NCI-H1436 (cell line): ENCODE results near the gene KATNAL2.
"Not testable (repeated sequence)": the region's sequence is repeated elsewhere in the genome, so short reads cannot be mapped to it uniquely, and the experiment has no call there.

Experiments
- DNase-seq: peaks from one replicate; lab custom pipeline; 2025; lab: John Stamatoyannopoulos, UW

The KATNAL2 gene

DNA sequence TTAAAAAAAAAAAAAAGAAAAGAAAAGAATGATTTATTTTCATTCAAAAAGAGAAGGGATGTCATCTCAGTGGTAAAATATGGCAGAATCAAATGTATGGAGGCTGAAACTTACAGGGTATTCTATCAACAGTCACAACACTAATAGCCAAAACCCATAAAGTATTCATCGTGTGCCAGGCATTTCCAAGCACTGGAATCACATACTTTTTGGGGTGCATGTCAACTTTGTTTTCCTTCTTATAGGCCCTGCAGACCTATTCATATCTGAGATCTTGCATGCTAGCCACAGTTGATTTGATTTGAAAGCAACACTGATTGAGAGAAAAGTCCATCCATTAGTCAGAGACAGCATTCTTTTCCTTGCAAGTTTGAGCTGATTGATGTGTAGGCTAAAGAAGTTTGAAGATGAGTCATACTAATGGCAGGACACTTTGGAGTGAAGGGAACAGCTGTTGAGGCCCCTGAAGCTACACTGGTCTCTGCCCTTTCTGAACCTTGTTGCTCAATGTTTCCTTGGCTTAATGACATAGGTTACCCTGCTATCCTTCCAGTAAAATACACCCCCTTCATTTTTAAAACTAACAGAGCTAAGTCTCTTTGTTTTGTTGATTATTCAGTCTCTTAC lies 22.0 kb downstream of the KATNAL2 start:
- DNase-seq, result no peak

DNA sequence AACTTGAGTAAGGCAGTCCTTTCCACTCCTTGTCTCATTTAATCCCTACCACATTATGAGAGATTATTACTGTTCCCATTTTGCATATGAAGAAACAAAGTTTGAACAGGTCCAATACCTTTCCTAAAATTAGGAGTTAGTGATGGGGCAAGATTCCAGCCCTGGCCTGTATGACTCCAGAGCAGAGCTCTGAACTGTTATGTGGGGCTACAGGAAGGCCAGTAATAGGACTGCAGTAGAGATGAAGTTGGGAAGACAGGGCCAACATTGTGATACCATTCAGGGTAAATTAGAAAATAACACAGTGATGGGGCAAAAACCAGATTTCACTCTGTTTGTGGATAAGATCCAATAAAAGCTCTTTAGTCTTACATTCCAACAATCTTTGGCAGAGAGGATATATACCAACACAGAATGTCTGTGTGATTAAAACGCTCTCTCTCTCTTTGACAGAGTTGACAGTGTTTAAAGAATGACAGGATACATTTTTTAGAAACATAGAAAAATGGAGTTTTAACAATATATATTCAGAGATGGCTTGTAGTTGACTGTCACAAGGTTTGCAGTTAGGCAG lies 22.7 kb downstream of the KATNAL2 start:
- no peak for DNase-seq

DNA sequence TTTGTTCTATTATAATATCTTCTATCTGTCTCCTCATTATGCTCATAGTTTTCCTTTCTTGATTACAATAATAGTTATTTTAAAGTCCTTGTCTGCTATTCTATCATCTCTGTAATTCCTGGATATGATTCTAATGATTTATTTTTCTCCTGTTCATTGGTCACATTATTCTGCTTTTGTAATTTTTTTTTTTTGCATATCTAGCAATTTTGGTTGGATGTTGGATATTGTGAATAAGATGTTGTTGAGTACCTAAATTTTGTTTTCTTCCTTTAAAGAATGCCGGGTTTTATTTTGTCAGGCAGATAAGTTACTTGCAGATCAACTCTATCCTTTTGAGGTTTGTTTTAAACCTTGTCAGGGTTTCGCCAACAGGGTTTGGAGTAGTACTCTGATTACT lies 25.2 kb downstream of the KATNAL2 start:
- no peak for DNase-seq

DNA sequence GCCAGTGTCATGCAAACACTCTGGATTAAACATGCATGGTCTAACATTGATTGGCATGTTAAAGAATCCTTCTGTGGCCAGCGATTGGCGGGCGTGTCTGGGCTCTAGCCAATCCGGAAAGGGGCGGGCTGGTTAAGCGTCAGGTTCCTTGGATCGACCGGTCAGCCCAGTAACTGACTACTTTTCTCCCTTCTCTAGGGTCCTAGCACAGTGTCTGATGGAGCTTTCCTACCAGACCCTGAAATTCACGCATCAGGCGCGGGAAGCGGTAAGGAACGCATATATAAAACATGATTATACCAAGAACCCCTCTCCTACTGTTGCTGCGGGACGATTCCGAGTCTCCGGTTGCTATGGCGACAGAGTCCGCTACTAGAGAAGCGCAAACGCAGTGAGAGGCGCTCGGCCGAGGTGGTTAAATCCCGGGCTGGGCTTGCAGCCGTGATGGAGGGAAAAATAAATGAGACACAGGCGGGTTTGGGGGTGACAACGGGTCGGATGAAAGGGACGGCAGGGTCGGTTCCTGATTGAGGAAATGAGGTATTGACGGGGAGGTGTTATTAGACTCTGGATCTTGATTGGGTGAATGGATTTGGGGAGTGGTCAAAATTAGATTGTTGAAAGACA lies 29.4 kb downstream of the KATNAL2 start:
- DNase-seq, result no peak

DNA sequence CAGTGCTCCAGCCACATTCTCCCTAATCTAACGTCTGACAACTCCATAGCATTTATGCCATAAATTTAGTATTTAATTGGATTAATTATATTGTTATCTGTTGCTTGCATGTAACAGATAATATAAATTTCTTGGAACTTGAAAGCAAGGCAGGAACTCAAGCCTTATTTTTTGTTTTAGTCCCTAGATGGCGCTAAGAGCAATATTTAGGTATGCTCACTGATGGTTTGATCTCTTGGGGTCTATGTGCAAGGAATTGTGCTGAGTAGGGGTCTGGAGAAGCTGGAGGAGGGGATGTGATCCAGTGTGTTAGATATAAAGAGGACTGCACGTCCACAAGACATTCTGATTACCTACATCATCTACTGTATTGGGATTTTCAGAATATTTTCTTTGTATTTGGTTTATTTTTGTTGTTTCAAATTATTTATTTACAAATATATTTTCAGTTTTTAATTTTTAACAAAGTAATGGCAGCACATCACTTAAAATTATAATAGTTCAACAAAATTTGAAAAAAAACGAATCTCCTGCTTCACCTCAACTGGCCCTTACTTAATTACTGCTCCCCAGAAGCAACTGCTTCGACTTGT lies 32.8 kb downstream of the KATNAL2 start:
- DNase-seq, result peak; percentile 11

DNA sequence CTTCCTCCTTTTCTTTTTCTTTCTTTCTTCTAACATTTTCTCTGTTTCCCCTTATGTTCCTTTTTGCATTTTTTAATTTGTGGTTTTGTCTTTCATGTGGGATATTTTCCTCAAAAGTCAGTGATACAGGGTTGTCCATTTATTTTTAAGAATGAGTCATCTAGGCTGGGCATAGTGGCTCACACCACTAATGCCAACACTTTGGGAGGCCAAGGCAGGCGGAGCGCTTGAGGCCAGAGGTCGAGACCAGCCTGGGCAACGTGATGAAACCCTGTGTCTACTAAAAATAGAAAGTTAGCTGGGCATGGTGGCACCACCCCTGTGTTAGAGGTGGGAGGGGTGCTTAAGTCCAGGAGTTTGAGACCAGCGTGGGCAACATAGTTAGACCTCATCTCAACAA lies 35.8 kb downstream of the KATNAL2 start:
- no peak for DNase-seq

DNA sequence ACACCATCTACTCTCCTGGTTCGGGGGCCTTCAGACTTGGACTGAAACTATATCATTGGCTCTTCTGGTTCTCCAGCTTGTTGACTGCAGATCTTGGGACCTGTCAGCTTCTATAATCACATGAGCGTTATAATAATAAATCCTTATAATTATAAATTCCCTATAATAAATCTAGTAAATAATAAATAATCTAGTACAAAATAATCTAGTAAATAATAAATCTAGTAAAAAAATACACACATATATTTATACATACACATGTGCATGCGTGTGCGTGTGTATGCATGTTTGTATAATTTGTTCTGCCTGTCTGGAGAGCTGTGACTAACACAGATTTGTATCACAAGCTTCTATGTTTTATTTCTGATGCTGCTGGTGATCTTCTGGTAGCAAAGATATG lies 40.8 kb downstream of the KATNAL2 start:
- DNase-seq, result no peak

DNA sequence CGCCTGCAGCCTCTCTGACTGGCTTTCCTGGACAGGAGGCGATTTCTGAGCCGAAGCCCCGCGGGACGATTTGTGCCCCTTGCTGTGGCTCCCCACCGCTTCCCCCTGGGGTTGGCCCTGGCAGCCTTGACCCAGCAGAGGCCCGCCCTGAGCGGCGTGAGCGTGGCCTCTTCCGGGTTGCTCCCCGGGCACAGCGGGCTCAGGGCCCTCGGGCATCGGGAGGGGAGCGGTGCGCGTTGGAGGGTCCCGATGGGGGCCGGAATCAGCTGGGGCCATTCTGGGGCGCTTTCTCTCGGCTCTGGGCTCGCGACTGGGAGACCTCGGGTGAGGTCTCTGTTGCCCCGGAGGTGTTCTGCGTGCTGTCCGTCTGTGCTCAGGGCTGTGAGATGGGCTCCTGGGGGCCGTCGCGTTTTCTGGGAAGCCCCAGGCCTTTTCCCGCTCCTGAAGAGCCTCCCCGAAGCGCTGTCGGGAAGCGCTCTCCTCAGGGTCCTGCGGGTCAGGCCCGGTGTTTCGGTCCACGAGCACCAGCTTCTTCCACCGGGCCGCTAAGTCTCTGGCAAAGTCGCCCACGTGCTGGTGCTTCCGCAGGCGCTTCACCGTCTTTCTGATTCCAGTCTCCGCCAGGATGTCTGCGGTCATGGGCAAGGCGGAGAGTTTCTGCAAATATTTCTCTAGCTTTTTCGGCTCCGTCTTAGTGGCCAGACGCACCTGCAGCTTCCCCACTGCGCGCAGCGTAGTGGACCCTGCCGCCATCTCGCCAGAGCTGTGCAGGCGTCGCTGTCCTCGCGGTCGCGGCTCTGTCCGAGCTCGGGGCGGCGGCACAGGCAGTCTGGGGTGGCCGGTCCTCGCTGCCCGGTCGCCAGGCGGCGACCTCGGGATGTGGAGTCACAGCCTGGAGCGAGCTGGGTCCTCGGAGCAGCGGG lies 46.5 kb downstream of the KATNAL2 start:
- not testable (repeated sequence) for DNase-seq

DNA sequence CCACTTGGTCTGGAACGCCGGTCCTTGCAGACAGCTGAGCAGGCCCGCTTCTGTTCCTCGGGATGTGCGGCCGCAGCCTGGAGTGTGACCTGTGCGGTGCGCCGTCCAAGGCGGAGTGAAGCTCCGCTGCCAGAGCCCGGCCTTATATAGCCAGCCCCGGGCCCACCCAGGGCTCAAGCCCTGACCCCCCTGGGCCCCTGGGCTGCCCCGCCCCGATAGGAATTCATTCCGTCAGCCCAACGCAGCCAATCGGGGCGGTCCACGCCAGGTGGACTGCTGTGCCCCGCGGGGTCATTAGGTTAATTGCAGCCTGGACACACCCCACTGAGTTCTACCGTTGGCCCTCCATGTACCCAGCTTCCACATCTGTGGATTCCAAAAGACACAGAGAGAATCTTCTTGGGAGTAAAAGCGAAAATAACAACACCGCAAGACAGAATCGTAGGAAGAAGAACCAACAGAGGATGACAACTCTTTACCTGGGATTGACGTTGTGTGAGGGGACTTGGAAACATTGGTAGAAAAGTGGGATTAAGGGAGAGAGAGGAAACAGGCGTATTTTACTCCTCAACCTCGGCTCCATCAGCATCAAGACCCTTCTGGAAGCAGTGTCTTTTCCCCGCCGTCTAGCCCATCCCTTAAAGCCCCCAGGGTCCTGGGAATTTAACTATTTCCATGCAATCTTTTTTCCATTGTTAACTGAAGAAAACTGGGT lies 47.3 kb downstream of the KATNAL2 start:
- DNase-seq, result not testable (repeated sequence)

DNA sequence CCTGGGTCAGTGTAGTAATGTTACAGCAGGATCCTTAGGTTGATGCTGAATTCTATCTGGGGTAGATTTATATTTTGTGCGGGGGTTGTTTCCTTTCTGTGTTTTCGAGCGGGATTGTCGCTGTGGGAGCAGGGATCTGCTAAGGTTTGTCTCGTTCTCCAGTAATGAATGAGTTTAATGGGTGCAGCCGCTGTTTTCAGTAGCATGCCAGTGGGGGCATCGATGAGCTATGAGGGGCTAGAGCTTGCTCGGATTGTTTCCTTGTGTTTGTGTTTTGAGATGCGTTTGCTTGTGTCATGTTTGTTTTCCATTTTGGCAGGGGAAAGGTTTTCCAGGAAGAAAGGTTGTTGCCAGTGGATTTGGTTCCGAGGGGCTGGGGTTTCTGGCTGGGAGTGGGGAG lies 48.9 kb downstream of the KATNAL2 start:
- DNase-seq, result not testable (repeated sequence)

DNA sequence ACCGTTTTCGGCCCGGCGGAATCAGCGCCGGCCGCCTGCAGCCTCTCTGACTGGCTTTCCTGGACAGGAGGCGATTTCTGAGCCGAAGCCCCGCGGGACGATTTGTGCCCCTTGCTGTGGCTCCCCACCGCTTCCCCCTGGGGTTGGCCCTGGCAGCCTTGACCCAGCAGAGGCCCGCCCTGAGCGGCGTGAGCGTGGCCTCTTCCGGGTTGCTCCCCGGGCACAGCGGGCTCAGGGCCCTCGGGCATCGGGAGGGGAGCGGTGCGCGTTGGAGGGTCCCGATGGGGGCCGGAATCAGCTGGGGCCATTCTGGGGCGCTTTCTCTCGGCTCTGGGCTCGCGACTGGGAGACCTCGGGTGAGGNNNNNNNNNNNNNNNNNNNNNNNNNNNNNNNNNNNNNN lies 52.1 kb downstream of the KATNAL2 start:
- DNase-seq, result not testable (repeated sequence)

DNA sequence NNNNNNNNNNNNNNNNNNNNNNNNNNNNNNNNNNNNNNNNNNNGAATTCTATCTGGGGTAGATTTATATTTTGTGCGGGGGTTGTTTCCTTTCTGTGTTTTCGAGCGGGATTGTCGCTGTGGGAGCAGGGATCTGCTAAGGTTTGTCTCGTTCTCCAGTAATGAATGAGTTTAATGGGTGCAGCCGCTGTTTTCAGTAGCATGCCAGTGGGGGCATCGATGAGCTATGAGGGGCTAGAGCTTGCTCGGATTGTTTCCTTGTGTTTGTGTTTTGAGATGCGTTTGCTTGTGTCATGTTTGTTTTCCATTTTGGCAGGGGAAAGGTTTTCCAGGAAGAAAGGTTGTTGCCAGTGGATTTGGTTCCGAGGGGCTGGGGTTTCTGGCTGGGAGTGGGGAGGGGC lies 102.5 kb downstream of the KATNAL2 start:
- DNase-seq, result not testable (repeated sequence)

DNA sequence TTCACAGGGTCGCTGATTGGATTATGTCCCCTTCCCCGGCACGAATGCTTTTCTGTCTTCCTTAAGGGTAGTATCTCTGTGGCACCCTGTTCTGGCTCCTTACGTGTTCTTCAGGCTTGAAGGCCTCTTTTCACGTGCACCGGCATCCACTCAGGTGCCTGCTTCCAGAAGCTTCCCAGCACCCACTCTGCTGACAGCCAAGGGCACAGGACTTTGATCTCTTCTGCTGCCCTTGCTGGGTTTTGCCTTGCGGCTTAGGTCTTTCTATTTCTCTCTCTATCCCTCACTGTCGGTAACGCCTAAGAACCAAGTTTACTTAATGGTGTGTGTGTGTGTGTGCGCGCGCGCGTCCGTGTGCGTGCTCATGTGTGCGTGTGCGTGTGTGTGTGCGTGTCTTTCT lies 103.4 kb downstream of the KATNAL2 start:
- not testable (repeated sequence) for DNase-seq

DNA sequence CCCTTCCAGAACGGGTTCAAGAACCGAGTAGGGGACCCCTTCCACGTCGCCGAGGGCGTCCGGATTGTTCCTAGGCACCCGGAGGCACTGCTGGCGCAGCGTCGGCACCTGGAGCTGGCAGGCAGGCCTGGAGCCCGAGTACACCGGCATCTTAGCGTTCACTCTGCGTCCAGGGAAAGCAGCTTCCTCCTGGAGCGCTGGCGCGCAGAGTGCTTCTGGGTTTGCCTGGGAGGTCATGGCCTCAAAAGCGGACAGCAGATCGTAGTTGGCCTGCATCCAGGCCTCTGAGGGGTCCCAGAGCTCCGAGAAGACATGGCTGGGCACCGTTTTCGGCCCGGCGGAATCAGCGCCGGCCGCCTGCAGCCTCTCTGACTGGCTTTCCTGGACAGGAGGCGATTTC lies 105.4 kb downstream of the KATNAL2 start:
- DNase-seq, result not testable (repeated sequence)

DNA sequence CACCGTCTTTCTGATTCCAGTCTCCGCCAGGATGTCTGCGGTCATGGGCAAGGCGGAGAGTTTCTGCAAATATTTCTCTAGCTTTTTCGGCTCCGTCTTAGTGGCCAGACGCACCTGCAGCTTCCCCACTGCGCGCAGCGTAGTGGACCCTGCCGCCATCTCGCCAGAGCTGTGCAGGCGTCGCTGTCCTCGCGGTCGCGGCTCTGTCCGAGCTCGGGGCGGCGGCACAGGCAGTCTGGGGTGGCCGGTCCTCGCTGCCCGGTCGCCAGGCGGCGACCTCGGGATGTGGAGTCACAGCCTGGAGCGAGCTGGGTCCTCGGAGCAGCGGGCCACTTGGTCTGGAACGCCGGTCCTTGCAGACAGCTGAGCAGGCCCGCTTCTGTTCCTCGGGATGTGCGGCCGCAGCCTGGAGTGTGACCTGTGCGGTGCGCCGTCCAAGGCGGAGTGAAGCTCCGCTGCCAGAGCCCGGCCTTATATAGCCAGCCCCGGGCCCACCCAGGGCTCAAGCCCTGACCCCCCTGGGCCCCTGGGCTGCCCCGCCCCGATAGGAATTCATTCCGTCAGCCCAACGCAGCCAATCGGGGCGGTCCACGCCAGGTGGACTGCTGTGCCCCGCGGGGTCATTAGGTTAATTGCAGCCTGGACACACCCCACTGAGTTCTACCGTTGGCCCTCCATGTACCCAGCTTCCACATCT lies 106.5 kb downstream of the KATNAL2 start:
- DNase-seq, result not testable (repeated sequence)

DNA sequence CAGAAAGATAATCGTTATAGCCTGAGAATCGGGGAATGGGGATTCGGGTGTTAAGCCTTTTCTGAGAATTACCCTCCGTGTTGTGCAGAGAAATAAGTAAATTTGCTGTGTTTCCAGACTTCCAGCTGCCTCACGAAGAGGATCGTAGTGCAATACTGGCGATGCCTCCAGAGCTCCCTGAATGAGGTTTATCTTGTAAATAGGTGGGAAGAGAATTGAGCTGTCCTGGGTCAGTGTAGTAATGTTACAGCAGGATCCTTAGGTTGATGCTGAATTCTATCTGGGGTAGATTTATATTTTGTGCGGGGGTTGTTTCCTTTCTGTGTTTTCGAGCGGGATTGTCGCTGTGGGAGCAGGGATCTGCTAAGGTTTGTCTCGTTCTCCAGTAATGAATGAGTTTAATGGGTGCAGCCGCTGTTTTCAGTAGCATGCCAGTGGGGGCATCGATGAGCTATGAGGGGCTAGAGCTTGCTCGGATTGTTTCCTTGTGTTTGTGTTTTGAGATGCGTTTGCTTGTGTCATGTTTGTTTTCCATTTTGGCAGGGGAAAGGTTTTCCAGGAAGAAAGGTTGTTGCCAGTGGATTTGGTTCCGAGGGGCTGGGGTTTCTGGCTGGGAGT lies 108.3 kb downstream of the KATNAL2 start:
- not testable (repeated sequence) for DNase-seq

DNA sequence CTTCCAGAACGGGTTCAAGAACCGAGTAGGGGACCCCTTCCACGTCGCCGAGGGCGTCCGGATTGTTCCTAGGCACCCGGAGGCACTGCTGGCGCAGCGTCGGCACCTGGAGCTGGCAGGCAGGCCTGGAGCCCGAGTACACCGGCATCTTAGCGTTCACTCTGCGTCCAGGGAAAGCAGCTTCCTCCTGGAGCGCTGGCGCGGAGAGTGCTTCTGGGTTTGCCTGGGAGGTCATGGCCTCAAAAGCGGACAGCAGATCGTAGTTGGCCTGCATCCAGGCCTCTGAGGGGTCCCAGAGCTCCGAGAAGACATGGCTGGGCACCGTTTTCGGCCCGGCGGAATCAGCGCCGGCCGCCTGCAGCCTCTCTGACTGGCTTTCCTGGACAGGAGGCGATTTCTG lies 111.3 kb downstream of the KATNAL2 start:
- DNase-seq, result not testable (repeated sequence)

DNA sequence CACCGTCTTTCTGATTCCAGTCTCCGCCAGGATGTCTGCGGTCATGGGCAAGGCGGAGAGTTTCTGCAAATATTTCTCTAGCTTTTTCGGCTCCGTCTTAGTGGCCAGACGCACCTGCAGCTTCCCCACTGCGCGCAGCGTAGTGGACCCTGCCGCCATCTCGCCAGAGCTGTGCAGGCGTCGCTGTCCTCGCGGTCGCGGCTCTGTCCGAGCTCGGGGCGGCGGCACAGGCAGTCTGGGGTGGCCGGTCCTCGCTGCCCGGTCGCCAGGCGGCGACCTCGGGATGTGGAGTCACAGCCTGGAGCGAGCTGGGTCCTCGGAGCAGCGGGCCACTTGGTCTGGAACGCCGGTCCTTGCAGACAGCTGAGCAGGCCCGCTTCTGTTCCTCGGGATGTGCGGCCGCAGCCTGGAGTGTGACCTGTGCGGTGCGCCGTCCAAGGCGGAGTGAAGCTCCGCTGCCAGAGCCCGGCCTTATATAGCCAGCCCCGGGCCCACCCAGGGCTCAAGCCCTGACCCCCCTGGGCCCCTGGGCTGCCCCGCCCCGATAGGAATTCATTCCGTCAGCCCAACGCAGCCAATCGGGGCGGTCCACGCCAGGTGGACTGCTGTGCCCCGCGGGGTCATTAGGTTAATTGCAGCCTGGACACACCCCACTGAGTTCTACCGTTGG lies 112.4 kb downstream of the KATNAL2 start:
- not testable (repeated sequence) for DNase-seq

DNA sequence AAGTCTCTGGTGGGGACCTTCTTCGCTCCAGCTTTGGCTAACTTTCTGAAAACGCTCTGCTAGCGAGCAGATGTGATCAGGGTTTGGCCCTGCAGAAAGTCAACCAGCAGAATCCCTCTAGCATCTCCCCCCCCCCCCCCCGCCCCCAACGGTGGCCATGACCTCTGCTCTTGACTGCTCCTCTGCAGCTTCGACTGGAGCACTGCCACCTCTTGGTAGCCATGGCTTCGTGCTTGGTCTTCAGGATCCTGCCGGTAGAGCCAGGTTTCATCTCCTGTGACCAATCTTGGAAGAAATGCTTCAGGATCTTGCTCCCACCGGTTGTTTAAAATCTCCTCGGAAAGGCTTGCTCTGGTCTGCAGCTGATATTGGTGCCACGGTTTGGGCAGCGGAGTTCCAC lies 113.5 kb downstream of the KATNAL2 start:
- DNase-seq, result not testable (repeated sequence)

DNA sequence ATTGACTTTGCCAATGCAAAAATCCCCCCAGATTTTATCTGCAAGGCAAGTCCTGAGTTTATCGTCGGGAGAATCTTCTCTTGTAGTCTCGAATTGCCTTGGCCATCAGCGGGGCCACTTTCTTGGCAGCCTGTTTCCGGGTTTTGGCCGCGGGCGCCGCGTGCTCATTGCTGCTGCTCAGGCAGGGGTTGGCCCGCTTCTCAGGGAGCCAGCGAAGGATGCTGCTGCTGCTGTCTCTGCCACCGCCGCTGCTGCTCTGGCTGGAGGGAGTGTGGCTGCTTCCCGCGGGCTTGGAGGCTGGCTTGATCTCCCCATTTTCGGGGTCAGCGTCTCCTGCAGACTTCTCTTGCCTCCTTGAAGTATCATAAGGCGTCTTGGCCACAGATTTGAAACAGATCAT lies 115.5 kb downstream of the KATNAL2 start:
- DNase-seq, result no peak
